Measurements from ENCODE around the gene MALSU1. TPM values are rescaled to one million over a fixed set of nuclear protein-coding genes. Genes with fewer than 3 reads are reported as not detected.

Gene MALSU1
- total RNA-seq, 3 donors from 2014 or later, result 28.1 to 38.8 (median 37.2) TPM

GRCh38 chr7:23261843-23262452, 37.2 kb upstream of the MALSU1 start:
- TF ChIP-seq CTCF (IDR thresholded peaks at IDR 0.05), result peak; percentile 63
- Histone ChIP-seq H3K9me3 (no peaks in the 10 kb centered on the region), H3K36me3 (ENCODE audit: low read depth) (no peaks in the 10 kb centered on the region), H3K4me1 (ENCODE audit: low read depth) (peaks cover 4% of the 10 kb centered on the region), H3K4me3 (no peak overlapping the region)
- intact Hi-C loops (cut with DNase I, micrococcal nuclease), result no loop called here
- ATAC-seq (peak; percentile 76), DNase-seq (peak in 2 of 3 donors; percentile 34 to 52)

GRCh38 chr7:23264916-23265458, 34.2 kb upstream of the MALSU1 start:
- Histone ChIP-seq H3K36me3 (ENCODE audit: low read depth) (no peaks in the 10 kb centered on the region), H3K4me1 (ENCODE audit: low read depth) (peaks cover 4% of the 10 kb centered on the region), H3K9me3 (no peaks in the 10 kb centered on the region), H3K4me3 (no peak overlapping the region)
- no peak for TF ChIP-seq CTCF (IDR thresholded peaks at IDR 0.05)
- no peak for DNase-seq
- ATAC-seq, result no peak
- intact Hi-C loops (cut with DNase I, micrococcal nuclease), result no loop called here

GRCh38 chr7:23266918-23267317, 32.2 kb upstream of the MALSU1 start:
- ATAC-seq (no peak), DNase-seq (no peak)
- no peak for TF ChIP-seq CTCF (IDR thresholded peaks at IDR 0.05)
- Histone ChIP-seq H3K36me3 (ENCODE audit: low read depth) (no peaks in the 10 kb centered on the region), H3K4me3 (no peak overlapping the region), H3K9me3 (no peaks in the 10 kb centered on the region), H3K4me1 (ENCODE audit: low read depth) (peaks cover 2% of the 10 kb centered on the region)
- intact Hi-C loops (cut with DNase I, micrococcal nuclease), result no loop called here

GRCh38 chr7:23267357-23267756, 31.8 kb upstream of the MALSU1 start:
- TF ChIP-seq CTCF (IDR thresholded peaks at IDR 0.05), result no peak
- Histone ChIP-seq H3K9me3 (no peaks in the 10 kb centered on the region), H3K4me1 (ENCODE audit: low read depth) (no peaks in the 10 kb centered on the region), H3K4me3 (no peak overlapping the region), H3K36me3 (ENCODE audit: low read depth) (no peaks in the 10 kb centered on the region)
- DNase-seq (no peak), ATAC-seq (no peak)
- intact Hi-C loops (cut with DNase I, micrococcal nuclease), result no loop called here

GRCh38 chr7:23268167-23268566, 31.0 kb upstream of the MALSU1 start:
- intact Hi-C loops (cut with DNase I, micrococcal nuclease), result no loop called here
- peaks cover under 1% of the 10 kb centered on the region for H3K4me1 ChIP-seq (ENCODE audit: low read depth)
- H3K36me3 ChIP-seq (ENCODE audit: low read depth), result no peaks in the 10 kb centered on the region
- no peak overlapping the region for H3K4me3 ChIP-seq
- TF ChIP-seq CTCF (IDR thresholded peaks at IDR 0.05), result no peak
- no peaks in the 10 kb centered on the region for H3K9me3 ChIP-seq
- no peak for DNase-seq
- no peak for ATAC-seq

Data from mucosa of descending colon (tissue), 3 donors.